Activated T-cell treated with anti-CD3 and anti-CD28 coated beads, Interleukin-2, amount 50 U/mL, for 1 hour (primary cell): ENCODE results near the gene EFCAB6.

Source experiments
- DNase-seq: peaks from one replicate; pipeline ENCODE4 v3.0.0-alpha.2; 2020

EFCAB6 gene

DNA sequence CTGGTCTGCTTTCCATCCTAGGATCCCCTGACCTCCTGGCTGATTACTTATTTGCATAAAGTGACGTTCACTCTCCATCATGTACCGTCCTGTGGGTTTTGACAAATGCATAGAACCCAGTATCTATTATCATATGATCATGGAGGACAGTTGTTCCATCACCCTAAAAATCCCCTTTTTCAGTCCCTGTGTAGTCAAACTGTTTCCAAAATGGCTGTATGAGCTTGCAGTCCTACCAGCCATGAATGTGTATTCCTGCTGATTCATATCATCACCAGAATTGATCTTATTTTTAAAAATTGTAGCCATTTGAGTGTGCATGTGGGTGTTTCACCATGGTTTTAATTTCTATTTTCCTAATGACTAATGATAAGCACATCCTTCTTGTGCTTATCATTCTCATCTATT lies 291.5 kb downstream of the EFCAB6 start:
- no peak for DNase-seq

DNA sequence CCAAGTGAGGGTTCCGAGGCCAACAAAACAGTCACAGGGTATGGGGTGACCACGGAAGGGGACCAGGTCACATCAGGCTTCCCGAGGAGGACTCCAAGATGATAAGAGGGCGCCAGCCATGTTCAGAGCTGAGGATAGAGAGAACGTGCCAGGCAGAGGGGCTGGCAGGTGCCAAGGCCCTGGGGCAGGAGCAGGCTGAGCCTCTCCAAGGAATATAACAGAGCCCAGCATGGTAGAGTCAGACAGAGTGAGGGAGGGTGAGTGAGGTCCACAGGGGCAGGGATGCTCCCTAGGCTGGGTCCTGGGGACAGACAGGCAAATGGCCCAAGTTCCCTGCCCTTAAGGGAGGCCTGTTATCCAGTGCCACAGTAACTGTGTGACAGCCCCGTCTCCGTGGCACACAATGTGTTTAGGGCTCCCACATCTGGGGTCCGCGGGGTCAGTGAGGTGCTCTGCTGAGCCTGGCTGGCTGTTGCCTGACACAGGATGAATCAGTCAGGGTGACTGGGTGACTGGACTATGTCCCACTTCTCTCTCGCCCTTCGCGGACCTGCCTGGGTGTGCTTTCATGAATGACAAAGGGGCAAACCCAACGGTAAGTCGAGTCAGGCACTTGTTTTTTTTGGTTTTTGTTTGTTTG lies 295.0 kb downstream of the EFCAB6 start:
- DNase-seq, result no peak

DNA sequence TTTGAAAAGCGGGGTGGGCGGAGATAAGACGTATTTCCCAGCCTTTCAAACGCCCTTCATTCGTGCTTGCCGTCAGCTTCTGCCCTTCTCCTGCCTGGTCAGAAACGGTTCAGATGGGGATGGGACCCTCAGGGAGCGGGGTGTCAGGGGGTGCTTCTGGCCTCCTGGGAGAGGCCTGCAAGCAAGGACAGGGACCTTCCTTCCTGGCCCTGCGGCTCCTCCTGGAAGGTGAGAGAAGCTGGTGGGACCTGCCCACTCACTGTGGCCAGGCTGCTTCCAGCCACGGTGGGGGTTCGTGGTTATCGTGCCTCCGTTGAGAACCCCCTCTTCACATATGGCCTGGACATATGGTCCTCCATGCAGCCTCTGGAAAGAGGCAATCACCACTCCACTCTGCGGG lies 295.7 kb downstream of the EFCAB6 start:
- no peak for DNase-seq

DNA sequence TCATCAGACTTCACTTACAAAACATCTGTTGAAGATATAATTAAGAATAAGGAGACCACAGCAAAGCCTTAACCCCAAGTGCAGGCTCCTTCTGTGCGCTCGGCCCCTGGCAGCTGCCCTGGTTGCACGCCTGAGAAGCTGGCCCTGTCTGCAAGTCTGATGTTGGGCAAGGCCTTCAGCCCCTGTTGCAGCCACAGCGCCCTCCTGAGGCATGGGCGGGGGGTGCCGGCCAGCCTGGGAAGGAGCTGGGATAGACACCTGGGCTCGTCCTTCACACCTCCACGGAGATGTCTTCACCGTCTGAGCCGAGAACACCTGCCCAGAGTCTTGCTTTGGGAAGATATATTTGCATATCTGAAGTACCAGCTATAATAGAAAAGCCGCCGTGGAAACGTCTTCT lies 296.2 kb downstream of the EFCAB6 start:
- no peak for DNase-seq

DNA sequence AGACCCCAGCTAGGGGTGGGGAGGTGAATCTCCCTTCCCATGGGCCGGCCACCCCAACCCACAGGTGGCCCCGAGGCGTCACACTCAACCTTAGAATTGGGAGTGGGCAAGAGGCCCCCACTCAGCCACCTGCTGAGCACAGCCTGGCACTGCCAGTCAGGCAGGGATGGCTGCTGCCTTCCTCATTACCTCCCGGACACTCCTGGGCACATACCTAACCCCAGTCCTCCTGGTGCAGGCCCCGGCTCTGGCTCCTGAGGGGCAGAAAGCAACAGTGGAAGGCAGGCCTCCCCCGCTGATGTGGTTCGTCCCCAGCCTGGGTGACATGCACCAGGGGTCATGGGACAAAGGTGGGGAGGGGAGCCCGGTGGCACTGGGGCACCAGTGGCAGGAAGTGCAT lies 296.7 kb downstream of the EFCAB6 start:
- DNase-seq, result no peak

DNA sequence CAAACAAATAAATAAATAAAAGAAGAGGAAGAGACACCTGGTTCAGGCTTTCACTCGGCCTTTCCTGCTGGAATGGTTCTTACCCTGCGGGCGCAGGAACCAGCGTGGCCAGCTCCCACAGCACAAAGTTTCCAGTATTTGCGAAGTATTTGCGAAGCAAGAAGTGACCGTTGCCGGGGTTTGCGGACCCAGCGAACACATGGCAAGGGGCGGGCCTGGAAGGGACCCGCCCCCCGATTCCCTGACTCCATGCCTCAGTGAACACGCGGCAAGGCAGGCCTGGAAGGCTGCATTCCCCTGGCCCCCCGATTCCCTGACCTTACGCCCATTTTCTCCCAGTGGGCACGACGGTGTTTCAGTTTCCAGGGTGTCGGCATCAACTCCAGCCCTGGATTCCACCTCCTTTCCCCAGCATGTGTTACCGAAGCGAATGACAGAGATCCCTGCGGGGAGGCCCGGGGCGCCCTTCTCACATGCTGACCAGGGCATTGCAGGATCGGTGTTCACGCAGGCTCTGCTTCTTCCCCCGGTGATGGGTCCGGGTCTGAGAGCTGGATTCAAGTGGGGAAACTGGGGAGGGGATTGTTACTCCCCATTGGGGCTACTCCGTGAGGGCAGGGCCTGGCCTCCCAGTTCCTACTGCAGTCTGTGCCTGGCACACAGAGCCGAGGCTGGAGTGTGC lies 297.5 kb downstream of the EFCAB6 start:
- no peak for DNase-seq

DNA sequence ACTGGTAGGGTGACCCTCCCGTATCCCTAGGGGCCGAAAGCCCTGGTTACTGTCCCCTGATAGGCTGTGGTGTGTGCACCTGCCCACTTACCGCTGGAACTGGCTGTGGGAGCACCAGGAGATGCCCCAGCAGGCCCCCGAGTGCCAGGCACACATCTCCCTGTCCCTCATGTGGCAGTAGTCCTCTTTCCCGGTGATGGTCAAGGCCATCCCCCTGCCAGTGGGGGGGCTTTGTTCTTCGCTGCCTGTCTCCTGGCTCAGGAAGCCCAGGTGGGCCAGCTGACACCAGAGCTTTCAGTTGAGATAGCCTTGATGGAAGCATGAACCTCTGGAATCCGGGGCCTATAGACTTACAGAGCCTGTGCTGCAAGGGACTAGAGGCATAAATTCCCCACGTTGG lies 299.8 kb downstream of the EFCAB6 start:
- no peak for DNase-seq

DNA sequence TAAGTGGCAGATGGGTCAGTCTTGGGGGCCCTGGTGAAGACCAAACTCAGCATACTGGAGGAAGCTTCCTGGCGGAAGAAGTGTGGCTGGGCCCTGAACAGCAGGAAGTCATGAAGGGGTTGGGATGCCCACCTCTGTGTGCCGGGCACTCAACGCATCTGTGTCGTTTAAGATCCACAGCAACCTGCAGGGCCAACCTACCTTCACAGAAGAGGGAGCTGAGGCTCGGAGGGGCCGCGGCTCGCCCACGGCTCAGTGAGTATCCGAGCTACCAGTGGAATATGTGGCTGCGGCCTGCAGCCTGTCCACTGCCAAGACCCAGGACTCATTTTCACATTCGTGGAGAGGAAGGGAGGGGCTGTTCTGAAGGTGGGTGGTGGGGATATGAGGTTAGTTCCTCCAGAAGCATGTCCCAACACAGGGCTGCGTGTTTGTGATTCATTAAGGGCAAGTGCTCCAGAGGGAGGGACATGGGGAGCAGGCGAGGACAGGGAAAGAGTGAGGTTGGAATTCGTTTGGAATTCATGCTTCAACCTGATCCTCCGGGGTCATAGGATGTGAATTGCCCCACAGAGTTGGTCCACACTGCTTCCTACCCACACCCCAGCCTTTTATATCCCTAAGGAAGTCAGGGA lies 300.7 kb downstream of the EFCAB6 start:
- DNase-seq, result no peak

DNA sequence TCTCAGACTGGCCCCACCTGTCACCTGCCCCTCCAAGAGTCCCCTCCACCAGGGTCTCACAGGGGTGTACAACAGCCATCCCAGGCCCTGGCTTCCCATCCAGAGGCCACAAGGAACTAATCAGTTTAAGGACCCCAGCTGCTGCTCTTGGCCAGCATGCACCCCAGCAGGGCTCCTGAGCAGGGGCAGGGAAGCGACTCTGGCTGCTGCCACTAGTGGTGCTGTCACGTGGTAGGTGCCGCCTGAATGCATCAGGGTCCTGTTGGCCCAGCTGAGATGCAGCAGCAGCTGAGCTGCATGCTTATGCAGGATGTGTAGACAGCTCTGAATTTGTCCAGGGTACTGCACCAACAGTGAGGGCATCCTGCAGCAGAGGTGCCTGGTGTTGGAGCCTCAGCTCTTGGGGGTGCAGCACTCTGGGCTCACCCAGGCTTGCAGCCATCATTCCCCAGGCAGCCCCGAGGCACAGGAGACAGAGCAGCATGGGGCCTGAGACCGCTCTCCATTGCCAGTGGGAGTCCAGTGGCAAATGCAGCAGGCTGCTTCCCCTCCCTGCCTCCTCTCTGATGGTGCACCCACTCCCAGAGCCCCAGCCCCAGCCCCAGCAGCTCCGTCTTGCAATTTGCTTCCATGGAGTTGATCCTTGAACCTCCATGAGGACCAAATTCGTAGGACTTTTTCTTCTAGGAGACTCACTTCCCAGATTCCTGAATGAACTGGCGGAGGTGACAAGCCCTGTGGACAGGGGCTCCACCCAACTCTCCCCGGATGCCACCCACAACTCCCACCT lies 301.6 kb downstream of the EFCAB6 start:
- no peak for DNase-seq

DNA sequence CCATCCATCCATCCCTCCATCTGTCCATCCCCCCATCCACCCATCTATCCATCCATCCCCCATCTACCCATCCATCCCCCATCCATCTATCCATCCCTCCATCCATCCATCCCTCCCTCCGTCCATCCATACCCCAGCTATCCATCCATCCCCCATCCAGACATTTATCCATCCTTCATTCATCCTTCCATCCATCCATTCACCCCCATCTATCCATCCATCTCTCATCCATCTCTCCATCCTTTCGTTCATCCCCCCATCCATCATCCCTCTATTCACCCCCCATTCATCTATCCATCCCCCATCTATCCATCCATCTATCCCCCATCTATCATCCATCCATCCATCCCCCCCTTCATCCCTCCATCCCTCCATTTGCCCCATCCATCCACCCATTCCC lies 302.8 kb downstream of the EFCAB6 start:
- no peak for DNase-seq

DNA sequence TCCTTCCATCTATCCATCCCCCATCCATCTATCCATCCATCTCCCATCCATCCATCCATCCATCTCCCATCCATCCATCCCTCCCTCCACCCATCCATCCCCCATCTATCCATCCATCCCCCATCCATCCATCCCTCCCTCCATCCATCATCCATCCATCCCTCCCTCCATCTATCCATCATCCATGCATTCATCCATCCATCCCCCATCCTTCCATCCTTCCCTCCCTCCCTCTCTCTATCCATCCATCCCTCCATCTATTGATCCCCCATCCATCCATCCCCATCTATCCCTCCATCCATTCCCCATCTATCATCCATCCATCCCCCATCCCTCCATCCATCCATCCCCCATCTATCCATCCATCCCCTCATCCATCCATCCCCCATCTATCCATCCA lies 303.6 kb downstream of the EFCAB6 start:
- DNase-seq, result no peak

DNA sequence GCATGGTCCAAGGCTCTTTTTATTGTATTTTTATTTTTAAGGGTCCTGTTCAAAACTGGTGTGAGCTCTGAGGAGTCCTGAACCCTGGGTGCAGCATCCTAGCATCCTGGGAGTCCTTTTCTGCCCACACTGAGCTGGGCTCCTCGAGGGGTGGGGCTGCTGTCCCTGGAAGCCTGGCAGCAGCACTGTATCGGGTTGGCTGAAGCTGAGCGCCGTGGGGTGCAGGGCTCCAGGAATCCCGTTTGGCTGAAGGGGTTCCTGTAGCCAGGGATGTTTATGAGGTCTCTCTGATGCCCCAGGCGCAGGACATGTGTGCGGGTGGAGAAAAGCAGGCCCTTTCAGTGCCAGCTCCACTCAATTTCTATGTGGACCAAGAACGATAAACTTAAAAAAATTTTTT lies 304.9 kb downstream of the EFCAB6 start:
- no peak for DNase-seq

DNA sequence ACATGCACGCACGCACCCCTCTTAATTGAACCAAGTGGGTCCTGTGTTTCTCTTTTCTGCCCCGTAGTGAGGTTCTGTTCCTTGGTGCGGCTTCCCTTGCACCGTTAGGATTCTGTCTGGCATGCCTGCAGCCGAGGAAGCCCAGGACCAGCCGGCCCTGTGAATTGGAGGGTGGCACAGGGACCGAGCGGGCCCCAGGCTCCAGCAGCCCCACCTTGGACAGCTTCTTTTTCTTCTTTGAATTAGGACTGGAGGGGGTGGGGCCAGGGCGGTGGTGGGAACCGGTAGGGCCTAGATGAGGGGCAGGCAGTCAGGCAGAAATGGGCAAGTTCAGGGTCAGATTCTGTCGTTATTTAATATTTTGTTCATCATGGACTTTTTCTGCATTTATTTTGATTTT lies 305.6 kb downstream of the EFCAB6 start:
- no peak for DNase-seq

DNA sequence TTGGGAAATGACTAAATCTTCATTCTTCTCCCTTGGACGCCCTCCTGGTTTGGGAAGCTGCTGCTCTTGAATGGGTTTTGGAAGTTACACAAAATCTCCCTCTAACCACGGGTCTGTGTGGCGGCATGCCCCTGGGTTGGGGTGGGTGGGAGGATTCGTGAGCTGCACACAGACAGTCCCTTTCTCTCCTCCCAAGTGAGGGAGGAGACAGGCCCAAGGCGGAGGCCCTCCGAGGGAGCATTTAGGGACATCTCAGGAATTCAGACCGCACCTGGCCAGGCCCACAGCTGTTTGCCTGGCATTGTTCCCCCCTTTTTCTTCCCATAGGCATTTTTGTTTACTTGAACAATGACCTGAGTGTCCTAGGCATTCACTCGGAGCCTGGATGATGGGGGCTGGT lies 306.2 kb downstream of the EFCAB6 start:
- no peak for DNase-seq

DNA sequence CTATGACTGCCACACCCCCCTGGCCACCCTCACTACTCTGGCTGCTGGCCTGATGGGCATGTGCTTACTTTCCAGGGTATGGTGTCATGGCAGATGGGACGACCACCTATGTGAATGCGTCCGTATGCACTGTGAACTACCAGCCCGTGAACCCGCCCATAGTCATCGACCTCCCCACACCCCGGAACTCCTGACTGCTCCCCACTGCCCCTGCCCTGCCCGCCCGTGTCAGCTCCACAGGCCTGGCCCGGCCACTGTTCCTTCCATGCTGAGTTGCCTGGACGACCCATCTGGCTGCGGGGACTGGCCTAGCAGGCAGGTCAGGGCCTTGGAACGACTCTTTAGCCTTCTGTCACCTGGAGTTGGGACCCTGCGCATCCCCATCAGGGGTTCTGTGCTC lies 306.7 kb downstream of the EFCAB6 start:
- DNase-seq, result no peak

DNA sequence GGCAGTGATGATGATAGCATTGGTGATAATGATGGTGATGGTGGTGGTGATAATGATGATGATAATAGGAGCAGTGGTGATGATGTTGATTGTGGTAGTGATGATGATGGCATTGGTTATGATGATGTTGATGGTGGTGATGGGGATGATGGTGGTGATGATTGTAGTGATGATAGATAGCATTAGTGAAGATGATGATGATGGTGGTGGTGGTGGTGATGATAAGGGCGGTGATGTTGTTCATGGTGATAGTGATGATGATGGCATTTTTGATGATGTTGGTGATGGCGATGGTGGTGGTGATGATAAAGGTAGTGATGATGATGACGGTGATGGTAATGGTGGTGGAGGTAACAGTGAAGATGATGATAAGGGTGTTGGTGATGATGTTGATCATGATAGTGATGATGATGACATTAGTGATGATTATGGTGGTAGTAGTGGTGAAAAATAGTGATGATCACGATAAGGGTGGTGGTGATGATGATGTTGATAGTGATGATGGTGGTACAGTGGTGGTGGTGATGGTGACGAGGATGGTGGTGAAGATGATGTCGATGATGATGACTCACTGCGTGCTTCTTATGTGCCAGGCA lies 307.3 kb downstream of the EFCAB6 start:
- no peak for DNase-seq

DNA sequence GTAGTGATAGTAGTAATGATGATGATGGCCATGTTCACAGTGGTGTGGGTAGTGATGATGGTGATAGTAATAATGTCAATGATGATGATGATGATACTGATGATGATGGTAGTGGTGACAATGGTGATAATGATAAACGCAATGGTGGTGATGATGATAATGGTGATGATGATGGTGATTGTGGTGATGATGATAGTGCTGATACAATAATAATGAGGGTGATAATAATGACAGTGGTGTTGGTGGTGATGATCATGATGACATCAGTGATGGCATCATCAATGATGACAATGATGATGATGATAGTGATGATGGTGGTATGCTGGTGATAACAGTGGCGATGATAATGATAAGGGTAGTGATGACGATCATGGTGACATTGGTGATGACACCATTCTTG lies 308.0 kb downstream of the EFCAB6 start:
- no peak for DNase-seq

DNA sequence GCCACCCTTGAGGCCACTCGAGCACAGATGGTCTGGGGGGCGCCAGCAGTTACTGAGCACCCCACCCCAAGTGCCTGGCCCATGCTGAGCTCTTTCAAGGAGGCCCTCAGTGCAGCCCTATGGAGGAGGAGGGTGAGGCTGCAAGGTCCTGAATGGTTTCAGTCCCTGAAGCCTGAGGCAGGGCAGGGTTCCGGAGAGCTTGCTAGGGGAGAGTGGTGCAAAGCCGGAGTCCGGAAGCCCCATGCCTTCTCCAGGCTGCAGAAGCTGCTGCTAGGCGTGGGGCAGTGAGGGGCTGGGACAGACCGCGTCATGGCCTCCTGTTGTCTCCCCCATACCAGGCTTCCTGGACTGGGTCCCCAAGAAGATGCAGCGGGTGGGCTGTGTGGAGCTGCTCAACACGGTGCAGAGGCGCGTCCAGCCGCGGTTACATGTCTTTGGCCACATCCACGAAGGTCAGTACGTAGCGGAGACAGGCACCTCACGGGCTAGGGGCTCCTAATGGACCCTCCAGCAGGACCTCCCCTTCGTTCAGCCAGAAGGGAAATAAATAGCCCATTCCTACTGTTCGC lies 309.7 kb downstream of the EFCAB6 start:
- DNase-seq, result no peak

DNA sequence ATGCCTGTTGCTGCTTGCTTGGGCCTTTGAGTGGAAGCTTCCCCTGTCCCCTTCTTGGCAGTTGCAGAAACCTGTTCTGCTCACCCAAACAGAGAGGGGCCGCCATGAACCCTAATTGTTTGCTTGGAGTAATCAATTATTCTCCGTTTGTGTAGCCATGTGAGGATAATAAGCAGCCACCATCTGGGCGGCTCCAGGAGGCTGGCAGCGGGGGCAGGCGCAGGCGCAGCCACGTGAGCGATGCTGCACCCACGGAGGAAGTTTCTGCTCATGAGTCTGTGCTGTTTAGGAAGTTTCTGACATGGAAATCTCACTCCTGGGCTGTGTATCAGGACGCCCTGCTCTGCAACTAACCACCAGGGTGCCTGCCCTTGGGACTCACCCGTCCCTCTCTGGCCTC lies 310.2 kb downstream of the EFCAB6 start:
- no peak for DNase-seq

DNA sequence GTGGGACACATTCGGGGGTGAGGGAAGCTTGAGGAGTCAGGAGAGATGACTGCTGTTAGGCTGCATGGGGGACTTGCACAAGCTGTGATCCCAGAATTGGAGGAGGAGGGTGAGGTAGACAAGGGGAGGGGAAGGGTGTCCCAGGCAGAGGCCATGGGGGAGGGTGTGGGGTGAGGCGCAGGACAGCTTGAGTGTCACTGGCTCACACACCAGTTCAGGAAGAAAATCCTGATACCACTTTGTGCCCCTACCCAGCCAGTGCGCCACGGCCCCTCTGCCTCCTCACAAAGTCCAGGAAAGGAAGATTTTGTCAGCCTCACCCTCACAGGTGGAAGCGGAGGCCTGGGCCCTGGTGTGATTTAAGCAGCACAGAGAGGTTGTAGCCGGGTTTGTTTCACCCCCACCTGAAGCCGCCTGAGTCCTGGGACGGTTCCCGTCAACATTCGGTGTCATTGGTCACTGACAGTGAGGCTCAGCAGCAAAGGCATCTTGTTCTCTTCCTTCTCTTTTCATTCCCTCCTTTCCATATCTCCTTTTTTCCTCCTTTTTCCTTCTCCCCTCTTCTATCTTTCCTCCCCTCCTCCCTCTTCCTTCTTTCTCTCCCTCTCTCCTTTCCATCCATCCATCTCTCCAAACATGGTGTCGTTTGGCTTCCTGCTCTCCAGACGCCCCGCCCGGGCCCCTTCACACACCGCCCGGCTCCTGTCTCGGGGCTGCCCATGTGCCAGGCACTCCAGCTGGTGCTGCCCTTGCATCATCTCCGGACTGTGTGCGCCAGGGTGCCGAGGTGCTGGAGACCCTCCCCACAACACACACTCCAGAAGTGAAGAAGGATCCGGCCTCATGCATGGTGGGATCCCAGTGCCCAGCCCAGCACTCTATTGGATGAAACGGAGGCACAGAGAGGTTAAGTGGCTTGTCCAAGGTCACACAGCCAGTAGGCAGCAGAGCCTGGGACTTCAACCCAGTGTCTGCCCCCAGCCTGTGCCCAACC lies 311.0 kb downstream of the EFCAB6 start:
- no peak for DNase-seq

DNA sequence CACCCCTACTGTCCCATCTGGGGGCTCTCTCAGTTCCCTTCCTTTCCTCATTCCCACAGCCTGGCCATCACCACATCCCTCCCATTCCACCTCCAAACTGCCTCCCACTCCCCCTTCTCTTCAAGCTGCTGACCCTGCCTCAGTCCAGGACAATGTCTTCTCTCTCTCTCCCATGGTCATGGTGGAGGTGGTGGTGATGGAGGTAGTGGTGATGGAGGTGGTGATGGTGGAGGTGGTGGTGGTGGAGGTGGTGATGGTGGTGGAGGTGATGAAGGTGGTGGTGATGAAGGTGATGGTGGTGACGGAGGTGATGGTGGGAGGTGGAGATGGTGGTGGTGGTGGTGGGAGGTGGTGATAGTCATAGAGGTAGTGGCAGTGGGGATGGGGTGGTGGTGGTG lies 313.2 kb downstream of the EFCAB6 start:
- DNase-seq, result no peak
